ENCODE measurements around the gene DBNL.

Gene DBNL

GRCh38 chr7:44080118-44080517 lies 35.6 kb downstream of the DBNL start:
- FAIRE-seq = no peak
- TF ChIP-seq TAF1 (IDR thresholded peaks at IDR 0.05; ENCODE audit: borderline replicate concordance, low read depth, low read length) (no peak), POLR2A (IDR thresholded peaks at IDR 0.05; ENCODE audit: low read depth, low read length) (no peak), POLR2AphosphoS5 (IDR thresholded peaks at IDR 0.05; ENCODE audit: low read depth, low read length) (no peak)
- no peak for DNase-seq (ENCODE audit: insufficient read length)

GRCh38 chr7:44080686-44081265 lies 36.3 kb downstream of the DBNL start:
- TF ChIP-seq TAF1 (IDR thresholded peaks at IDR 0.05; ENCODE audit: borderline replicate concordance, low read depth, low read length) = no peak
- no peak for TF ChIP-seq POLR2AphosphoS5 (IDR thresholded peaks at IDR 0.05; ENCODE audit: low read depth, low read length)
- no peak; the same call in 1 of the 2 replicates for TF ChIP-seq POLR2A (IDR thresholded peaks at IDR 0.05; ENCODE audit: low read depth, low read length)
- no peak for FAIRE-seq
- no peak for DNase-seq (ENCODE audit: insufficient read length)

GRCh38 chr7:44081266-44081748 lies 36.8 kb downstream of the DBNL start:
- no peak for DNase-seq (ENCODE audit: insufficient read length)
- FAIRE-seq = no peak

GRCh38 chr7:44082541-44083207 lies 38.2 kb downstream of the DBNL start:
- FAIRE-seq = no peak
- DNase-seq (ENCODE audit: insufficient read length) = peak; percentile 94
- TF ChIP-seq TAF1 (IDR thresholded peaks at IDR 0.05; ENCODE audit: borderline replicate concordance, low read depth, low read length) (no peak), POLR2A (IDR thresholded peaks at IDR 0.05; ENCODE audit: low read depth, low read length) (no peak), POLR2AphosphoS5 (IDR thresholded peaks at IDR 0.05; ENCODE audit: low read depth, low read length) (no peak)

More at GRCh38 chr7:44081266-44081748, 36.8 kb downstream of the DBNL start:
- TF ChIP-seq POLR2AphosphoS5 (IDR thresholded peaks at IDR 0.05; ENCODE audit: low read depth, low read length) (no peak), POLR2A (IDR thresholded peaks at IDR 0.05; ENCODE audit: low read depth, low read length) (no peak; the same call in 1 of the 2 replicates), TAF1 (IDR thresholded peaks at IDR 0.05; ENCODE audit: borderline replicate concordance, low read depth, low read length) (no peak)

- FAIRE-seq (no peak), DNase-seq (ENCODE audit: insufficient read length) (no peak)
- TF ChIP-seq POLR2A (IDR thresholded peaks at IDR 0.05; ENCODE audit: low read depth, low read length) = no peak
- TF ChIP-seq POLR2AphosphoS5 (IDR thresholded peaks at IDR 0.05; ENCODE audit: low read depth, low read length) = no peak
- TF ChIP-seq TAF1 (IDR thresholded peaks at IDR 0.05; ENCODE audit: borderline replicate concordance, low read depth, low read length) = no peak
These were observed 39.3 kb downstream of the DBNL start for GRCh38 chr7:44083796-44084195.

- FAIRE-seq (no peak), DNase-seq (ENCODE audit: insufficient read length) (no peak)
- TF ChIP-seq POLR2AphosphoS5 (IDR thresholded peaks at IDR 0.05; ENCODE audit: low read depth, low read length) (no peak), TAF1 (IDR thresholded peaks at IDR 0.05; ENCODE audit: borderline replicate concordance, low read depth, low read length) (no peak), POLR2A (IDR thresholded peaks at IDR 0.05; ENCODE audit: low read depth, low read length) (no peak)
These were observed 40.2 kb downstream of the DBNL start for GRCh38 chr7:44084701-44085100.

GRCh38 chr7:44085546-44085945 lies 41.0 kb downstream of the DBNL start:
- DNase-seq (ENCODE audit: insufficient read length) (no peak), FAIRE-seq (no peak)
- TF ChIP-seq POLR2AphosphoS5 (IDR thresholded peaks at IDR 0.05; ENCODE audit: low read depth, low read length) = no peak
- TF ChIP-seq TAF1 (IDR thresholded peaks at IDR 0.05; ENCODE audit: borderline replicate concordance, low read depth, low read length) = no peak
- TF ChIP-seq POLR2A (IDR thresholded peaks at IDR 0.05; ENCODE audit: low read depth, low read length) = no peak

GRCh38 chr7:44086627-44087026 lies 42.1 kb downstream of the DBNL start:
- no peak for FAIRE-seq
- no peak for DNase-seq (ENCODE audit: insufficient read length)
- no peak for TF ChIP-seq TAF1 (IDR thresholded peaks at IDR 0.05; ENCODE audit: borderline replicate concordance, low read depth, low read length)
- TF ChIP-seq POLR2AphosphoS5 (IDR thresholded peaks at IDR 0.05; ENCODE audit: low read depth, low read length) = no peak
- no peak for TF ChIP-seq POLR2A (IDR thresholded peaks at IDR 0.05; ENCODE audit: low read depth, low read length)

GRCh38 chr7:44087911-44088838 lies 43.7 kb downstream of the DBNL start:
- TF ChIP-seq TAF1 (IDR thresholded peaks at IDR 0.05; ENCODE audit: borderline replicate concordance, low read depth, low read length) (no peak), POLR2AphosphoS5 (IDR thresholded peaks at IDR 0.05; ENCODE audit: low read depth, low read length) (no peak), POLR2A (IDR thresholded peaks at IDR 0.05; ENCODE audit: low read depth, low read length) (no peak)
- DNase-seq (ENCODE audit: insufficient read length) = no peak
- FAIRE-seq = no peak

- DNase-seq (ENCODE audit: insufficient read length) (no peak), FAIRE-seq (no peak)
- TF ChIP-seq TAF1 (IDR thresholded peaks at IDR 0.05; ENCODE audit: borderline replicate concordance, low read depth, low read length) = no peak
- no peak for TF ChIP-seq POLR2A (IDR thresholded peaks at IDR 0.05; ENCODE audit: low read depth, low read length)
- no peak for TF ChIP-seq POLR2AphosphoS5 (IDR thresholded peaks at IDR 0.05; ENCODE audit: low read depth, low read length)
These were observed 48.7 kb downstream of the DBNL start for GRCh38 chr7:44093102-44093641.

- DNase-seq (ENCODE audit: insufficient read length) (no peak), FAIRE-seq (no peak)
These were observed 49.9 kb downstream of the DBNL start for GRCh38 chr7:44094365-44094764.

More at GRCh38 chr7:44094365-44094764, 49.9 kb downstream of the DBNL start:
- no peak for TF ChIP-seq TAF1 (IDR thresholded peaks at IDR 0.05; ENCODE audit: borderline replicate concordance, low read depth, low read length)
- no peak for TF ChIP-seq POLR2AphosphoS5 (IDR thresholded peaks at IDR 0.05; ENCODE audit: low read depth, low read length)
- TF ChIP-seq POLR2A (IDR thresholded peaks at IDR 0.05; ENCODE audit: low read depth, low read length) = no peak
